ENCODE results near the gene HIVEP3.

Gene HIVEP3

GRCh38 chr1:41473738-41474362 is 444.9 kb downstream of the HIVEP3 start:
- in situ Hi-C loops (cut with MboI; ENCODE audit: low pct_unique_long_range_greater_than_20kb, low sequenced_read_pairs), result no loop called here
- no peak for DNase-seq

GRCh38 chr1:41471658-41472057 is 447.1 kb downstream of the HIVEP3 start:
- in situ Hi-C loops (cut with MboI; ENCODE audit: low pct_unique_long_range_greater_than_20kb, low sequenced_read_pairs), result no loop called here
- no peak for DNase-seq

GRCh38 chr1:41469706-41470105 is 449.0 kb downstream of the HIVEP3 start:
- in situ Hi-C loops (cut with MboI; ENCODE audit: low pct_unique_long_range_greater_than_20kb, low sequenced_read_pairs), result no loop called here
- DNase-seq, result no peak

GRCh38 chr1:41468122-41468762 is 450.5 kb downstream of the HIVEP3 start:
- in situ Hi-C loops (cut with MboI; ENCODE audit: low pct_unique_long_range_greater_than_20kb, low sequenced_read_pairs), result no loop called here
- DNase-seq, result no peak

GRCh38 chr1:41467673-41468072 is 451.0 kb downstream of the HIVEP3 start:
- in situ Hi-C loops (cut with MboI; ENCODE audit: low pct_unique_long_range_greater_than_20kb, low sequenced_read_pairs), result no loop called here
- no peak for DNase-seq

GRCh38 chr1:41466146-41466545 is 452.6 kb downstream of the HIVEP3 start:
- DNase-seq, result no peak
- in situ Hi-C loops (cut with MboI; ENCODE audit: low pct_unique_long_range_greater_than_20kb, low sequenced_read_pairs), result no loop called here

- no peak for DNase-seq
- in situ Hi-C loops (cut with MboI; ENCODE audit: low pct_unique_long_range_greater_than_20kb, low sequenced_read_pairs), result no loop called here
Measured at GRCh38 chr1:41465741-41466140, 453.0 kb downstream of the HIVEP3 start.

- in situ Hi-C loops (cut with MboI; ENCODE audit: low pct_unique_long_range_greater_than_20kb, low sequenced_read_pairs), result no loop called here
Measured at GRCh38 chr1:41464885-41465284, 453.8 kb downstream of the HIVEP3 start.

GRCh38 chr1:41463516-41463915 is 455.2 kb downstream of the HIVEP3 start:
- DNase-seq, result no peak
- in situ Hi-C loops (cut with MboI; ENCODE audit: low pct_unique_long_range_greater_than_20kb, low sequenced_read_pairs), result no loop called here

More at GRCh38 chr1:41464885-41465284, 453.8 kb downstream of the HIVEP3 start:
- no peak for DNase-seq

- in situ Hi-C loops (cut with MboI; ENCODE audit: low pct_unique_long_range_greater_than_20kb, low sequenced_read_pairs), result no loop called here
- no peak for DNase-seq
Measured at GRCh38 chr1:41462680-41463004, 456.1 kb downstream of the HIVEP3 start.

- DNase-seq, result no peak
- in situ Hi-C loops (cut with MboI; ENCODE audit: low pct_unique_long_range_greater_than_20kb, low sequenced_read_pairs), result no loop called here
Measured at GRCh38 chr1:41461790-41462679, 456.7 kb downstream of the HIVEP3 start.

- no peak for DNase-seq
- in situ Hi-C loops (cut with MboI; ENCODE audit: low pct_unique_long_range_greater_than_20kb, low sequenced_read_pairs), result no loop called here
Measured at GRCh38 chr1:41456847-41457540, 461.7 kb downstream of the HIVEP3 start.

Data from KBM-7 (cell line).